Naive thymus-derived CD8-positive, alpha-beta T cell (primary cell): ENCODE results near the gene YBX1. TPM values are rescaled to one million over a fixed set of nuclear protein-coding genes. Genes with fewer than 3 reads are reported as not detected.

Source experiments
- polyA plus RNA-seq, 3 donors: library from polyadenylated mRNA; unstranded; fragments of 300-500 nt; fragmentation: Illumina TruSeq; gene quantifications; one replicate each; pipeline ENCODE4 v1.2.3, GENCODE V29; 2021
- total RNA-seq, 8 experiments: library from RNA in 2 of 8; stranded (reverse) in 2 of 8; gene quantifications; one replicate each; pipeline ENCODE4 v1.2.3 and lab custom pipeline; 2021 to 2026

YBX1 gene
- total and polyA plus RNA-seq, 5 experiments from 2014 or later = 80.5 to 319 (median 89.2) TPM

Other genes with a start within 250 kb of the YBX1 start
- gene ZMYND12, start 226.4 kb upstream of the YBX1 start, total RNA-seq = under 1 TPM; 0.39 to 0.41 TPM
- gene ZMYND12, start 226.4 kb upstream of the YBX1 start, polyA plus RNA-seq = 1 to 10 TPM in 1 of 3 donors, under 1 TPM in 1, not detected in 1; 0.13 to 1.6 TPM
- 10 to 100 TPM; 65.5 to 71.0 TPM for gene PPCS, start 225.9 kb upstream of the YBX1 start, total RNA-seq
- gene PPCS, start 225.9 kb upstream of the YBX1 start, polyA plus RNA-seq = 100 to 1,000 TPM; 109 to 124 (median 117) TPM
- gene CCDC30, start 219.1 kb upstream of the YBX1 start, total RNA-seq = 1 to 10 TPM; 5.4 to 5.5 TPM
- gene CCDC30, start 219.1 kb upstream of the YBX1 start, polyA plus RNA-seq = under 1 TPM; 0.55 to 0.84 (median 0.79) TPM
- gene PPIH, start 24.0 kb upstream of the YBX1 start, total RNA-seq = 10 to 100 TPM; 46.3 to 49.4 TPM
- 100 to 1,000 TPM in 1 of 3 donors, 10 to 100 TPM in 2; 82.3 to 100 (median 85.0) TPM for gene PPIH, start 24.0 kb upstream of the YBX1 start, polyA plus RNA-seq
- gene CLDN19, start 57.8 kb downstream of the YBX1 start, total RNA-seq = not detected
- gene CLDN19, start 57.8 kb downstream of the YBX1 start, polyA plus RNA-seq = not detected
- 10 to 100 TPM; 48.4 to 55.2 TPM for gene P3H1, start 84.6 kb downstream of the YBX1 start, total RNA-seq
- gene P3H1, start 84.6 kb downstream of the YBX1 start, polyA plus RNA-seq = 10 to 100 TPM in 1 of 3 donors, 1 to 10 TPM in 2; 4.3 to 11.1 (median 6.9) TPM
- 10 to 100 TPM; 22.4 to 25.1 TPM for gene C1orf50, start 84.8 kb downstream of the YBX1 start, total RNA-seq
- gene C1orf50, start 84.8 kb downstream of the YBX1 start, polyA plus RNA-seq = 1 to 10 TPM; 2.6 to 3.2 (median 3.1) TPM
- 1 to 10 TPM in 1 of 2 experiments, under 1 TPM in 1; 0.49 to 1.0 TPM for gene TMEM269, start 102.6 kb downstream of the YBX1 start, total RNA-seq
- under 1 TPM in 1 of 3 donors, not detected in 2; 0.06 TPM for gene TMEM269, start 102.6 kb downstream of the YBX1 start, polyA plus RNA-seq
- 1 to 10 TPM; 7.4 to 9.4 TPM for gene ERMAP, start 134.7 kb downstream of the YBX1 start, total RNA-seq
- gene ERMAP, start 134.7 kb downstream of the YBX1 start, polyA plus RNA-seq = 1 to 10 TPM; 1.1 to 2.9 (median 2.7) TPM
- gene SVBP, start 135.0 kb downstream of the YBX1 start, total RNA-seq = 10 to 100 TPM; 20.5 to 22.6 TPM
- gene SVBP, start 135.0 kb downstream of the YBX1 start, polyA plus RNA-seq = 10 to 100 TPM; 36.2 to 54.6 (median 46.0) TPM
- 10 to 100 TPM; 11.6 to 12.5 TPM for gene ZNF691, start 164.2 kb downstream of the YBX1 start, total RNA-seq
- gene ZNF691, start 164.2 kb downstream of the YBX1 start, polyA plus RNA-seq = 1 to 10 TPM; 8.5 to 9.7 (median 8.8) TPM